Panc1 (cell line): ENCODE data around the gene TRA2A. TPM values are rescaled to one million over a fixed set of nuclear protein-coding genes. Genes with fewer than 3 reads are reported as not detected.

ENCODE experiments used
- ATAC-seq: fragments of 200-7000 bp; cut with Tn5 transposase; 2 replicates; pipeline ENCODE4 v1.9.1; 2020; ENCODE audit warnings: mild to moderate bottlenecking, moderate library complexity
- BruUV-seq: library from RNA; stranded (reverse); fragments of 400-500 nt; replicated peaks from 2 replicates; lab custom pipeline; 2021; lab: Mats Ljungman, UMichigan
- CTCF ChIA-PET: fragments of 300-600 bp; sonication (Branson Sonifier 250); formaldehyde crosslinking; loops from one replicate; lab custom pipeline; 2022; ENCODE audit warnings: antibody characterized with exemption; lab: Charles Lee
- POLR2A ChIA-PET: fragments of 300-600 bp; sonication (Branson Sonifier 250); formaldehyde crosslinking; loops from one replicate; lab custom pipeline; 2022; ENCODE audit warnings: antibody characterized with exemption; lab: Charles Lee
- DNase-seq: peaks from one replicate; pipeline ENCODE4 v3.0.0-alpha.2; 2010; ENCODE audit warnings: low read depth, low spot score
- H3K27ac ChIP-seq: 2 replicates; pipeline ENCODE4 v1.5.1; 2011; ENCODE audit warnings: mild to moderate bottlenecking, low read length, inconsistent platforms
- H3K27me3 ChIP-seq: fragments of 200-500 bp; sonication (Bioruptor generic); 2 replicates; pipeline ENCODE4 v1.6.0; 2014; ENCODE audit warnings: low read length, inconsistent platforms; ENCODE audit not compliant: control insufficient read depth, insufficient read depth
- H3K36me3 ChIP-seq: fragments of 200-500 bp; sonication (Bioruptor generic); 2 replicates; pipeline ENCODE4 v1.5.1; 2014; ENCODE audit warnings: inconsistent platforms, mild to moderate bottlenecking, low read length, moderate library complexity; ENCODE audit not compliant: control insufficient read depth, insufficient read depth
- H3K4me1 ChIP-seq: 2 replicates; pipeline ENCODE4 v1.5.1; 2011; ENCODE audit warnings: inconsistent platforms, mild to moderate bottlenecking, low read length, moderate library complexity; ENCODE audit not compliant: control insufficient read depth, insufficient read depth
- H3K4me3 ChIP-seq, 2 experiments: 2 replicates each; pipeline ENCODE4 v1.5.1; 2011 to 2012; ENCODE audit warnings: low read depth in 2 of 2, low read length in 2 of 2, mild to moderate bottlenecking in 2 of 2, inconsistent platforms in 1 of 2, moderate library complexity in 1 of 2
- H3K9me3 ChIP-seq: fragments of 200-500 bp; sonication (Bioruptor generic); 2 replicates; pipeline ENCODE4 v1.5.1; 2014; ENCODE audit warnings: low read depth, mild to moderate bottlenecking, inconsistent platforms, low read length, moderate library complexity; ENCODE audit not compliant: control insufficient read depth, insufficient read depth
- POLR2AphosphoS5 ChIP-seq: IDR thresholded peaks from 2 replicates; pipeline ENCODE4 v1.6.1; 2012; ENCODE audit warnings: mild to moderate bottlenecking, low read depth, low read length, moderate library complexity
- SIN3A ChIP-seq: IDR thresholded peaks from 2 replicates; pipeline ENCODE4 v1.6.1; 2012; ENCODE audit warnings: low read depth, mild to moderate bottlenecking, low read length, moderate library complexity, borderline replicate concordance; ENCODE audit not compliant: insufficient read depth
- TCF7L2 ChIP-seq: IDR thresholded peaks from 2 replicates; pipeline ENCODE4 v1.6.1; 2011; ENCODE audit warnings: mild to moderate bottlenecking, low read depth, low read length, inconsistent platforms
- in situ Hi-C: cut with HindIII; loops from 2 replicates; pipeline ENCODE4 v1.10.0; 2016; ENCODE audit warnings: low sequenced_read_pairs, low pct_unique_long_range_greater_than_20kb
- intact Hi-C: fragments of 100-400 bp; cut with micrococcal nuclease; formaldehyde crosslinking; loops from one replicate; pipeline ENCODE4 v1.10.0; 2022; ENCODE audit not compliant: unreplicated experiment
- total RNA-seq: library from RNA; stranded (reverse); gene quantifications from one replicate; pipeline ENCODE4 v1.2.1, GENCODE V29; 2021; ENCODE audit not compliant: unreplicated experiment
- TF ChIP-seq, protein P1 (sequence below): fragments of 450-650 bp; IDR thresholded peaks from 2 replicates; pipeline ENCODE4 v1.5.1; 2017; ENCODE audit warnings: mild to moderate bottlenecking
- TF ChIP-seq, protein P2 (sequence below), 2 experiments: IDR thresholded peaks; 2 replicates each; pipeline ENCODE4 v1.6.1; 2011 to 2012; ENCODE audit warnings: low read depth in 2 of 2, control low read depth in 1 of 2, low read length in 1 of 2, mild to moderate bottlenecking in 1 of 2, moderate library complexity in 1 of 2; ENCODE audit not compliant: insufficient read depth in 1 of 2

The TRA2A gene
- total RNA-seq, 1 experiment from 2014 or later = 106 TPM

DNA sequence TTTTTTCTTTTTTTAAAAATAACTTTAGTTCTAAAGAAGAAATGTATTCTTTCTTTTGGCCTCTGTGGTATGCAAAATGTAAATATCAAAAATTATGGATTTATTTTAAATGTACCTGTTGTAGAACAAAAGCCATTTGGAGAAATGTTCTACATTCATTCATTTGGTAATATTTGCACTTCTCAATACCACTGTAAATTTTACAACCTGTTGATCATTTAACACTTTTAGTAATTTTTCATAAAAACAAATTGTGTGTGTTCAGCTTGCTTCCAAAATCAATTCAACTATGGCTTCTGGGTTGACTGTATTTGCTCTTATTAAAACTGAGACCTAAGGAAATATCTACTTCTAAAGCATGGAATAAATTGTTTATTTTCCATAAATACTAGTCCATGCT lies 59.2 kb downstream of the TRA2A start:
- BruUV-seq = no TSS peak
- POLR2A ChIA-PET = interaction anchor here (0.6 to 1.3 kb wide), 6 partner anchors 16 to 256 kb away, joined by 3 to 8 read pairs (median 3); no protein-coding TSS in a partner anchor
- no peak for ATAC-seq

DNA sequence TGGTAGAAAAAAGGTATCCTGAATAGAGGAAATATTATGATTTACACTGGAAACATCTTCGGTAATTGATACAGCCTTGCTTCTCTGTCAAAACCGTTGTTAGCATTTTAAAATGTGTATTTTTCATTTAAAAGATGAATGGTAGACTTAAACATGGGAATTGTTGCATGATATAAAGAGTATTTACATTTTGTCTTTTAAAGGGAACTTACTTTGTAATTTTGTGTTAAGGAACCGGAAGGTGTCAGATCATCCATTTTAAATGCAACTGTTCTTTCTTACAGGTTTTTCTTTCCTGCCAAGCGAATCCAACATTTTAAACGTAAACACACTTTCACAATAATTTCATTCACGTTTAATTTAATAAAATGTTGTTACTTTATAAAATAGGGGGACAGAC lies 59.7 kb downstream of the TRA2A start:
- intact Hi-C loops (loop anchor here (5.0 to 10.0 kb wide), 4 partner anchors 40 to 197 kb away; partner anchors contain the start of gene TRA2A), in situ Hi-C loops (no loop called here)
- no TSS peak for BruUV-seq
- DNase-seq (no peak), ATAC-seq (no peak)
- H3K9me3 ChIP-seq = no peaks in the 10 kb centered on the region
- CTCF ChIA-PET = interaction anchor here (1.2 kb wide), 1 partner anchor 114 kb away, joined by 4 read pairs; no protein-coding TSS in a partner anchor
- POLR2A ChIA-PET = interaction anchor here (0.7 to 1.3 kb wide), 2 partner anchors 15 to 34 kb away, joined by 3 read pairs; no protein-coding TSS in a partner anchor
- no peaks in the 10 kb centered on the region for H3K27me3 ChIP-seq
- H3K4me3 ChIP-seq = peak overlapping the region; percentile 88 to 98
- peak overlapping the region; percentile 100 for H3K27ac ChIP-seq
- H3K4me1 ChIP-seq = peaks cover 22% of the 10 kb centered on the region
- TF ChIP-seq, protein P1, sequence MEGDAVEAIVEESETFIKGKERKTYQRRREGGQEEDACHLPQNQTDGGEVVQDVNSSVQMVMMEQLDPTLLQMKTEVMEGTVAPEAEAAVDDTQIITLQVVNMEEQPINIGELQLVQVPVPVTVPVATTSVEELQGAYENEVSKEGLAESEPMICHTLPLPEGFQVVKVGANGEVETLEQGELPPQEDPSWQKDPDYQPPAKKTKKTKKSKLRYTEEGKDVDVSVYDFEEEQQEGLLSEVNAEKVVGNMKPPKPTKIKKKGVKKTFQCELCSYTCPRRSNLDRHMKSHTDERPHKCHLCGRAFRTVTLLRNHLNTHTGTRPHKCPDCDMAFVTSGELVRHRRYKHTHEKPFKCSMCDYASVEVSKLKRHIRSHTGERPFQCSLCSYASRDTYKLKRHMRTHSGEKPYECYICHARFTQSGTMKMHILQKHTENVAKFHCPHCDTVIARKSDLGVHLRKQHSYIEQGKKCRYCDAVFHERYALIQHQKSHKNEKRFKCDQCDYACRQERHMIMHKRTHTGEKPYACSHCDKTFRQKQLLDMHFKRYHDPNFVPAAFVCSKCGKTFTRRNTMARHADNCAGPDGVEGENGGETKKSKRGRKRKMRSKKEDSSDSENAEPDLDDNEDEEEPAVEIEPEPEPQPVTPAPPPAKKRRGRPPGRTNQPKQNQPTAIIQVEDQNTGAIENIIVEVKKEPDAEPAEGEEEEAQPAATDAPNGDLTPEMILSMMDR = no peak
- TF ChIP-seq SIN3A = no peak
- TF ChIP-seq POLR2AphosphoS5 = no peak
- TF ChIP-seq, protein P2, sequence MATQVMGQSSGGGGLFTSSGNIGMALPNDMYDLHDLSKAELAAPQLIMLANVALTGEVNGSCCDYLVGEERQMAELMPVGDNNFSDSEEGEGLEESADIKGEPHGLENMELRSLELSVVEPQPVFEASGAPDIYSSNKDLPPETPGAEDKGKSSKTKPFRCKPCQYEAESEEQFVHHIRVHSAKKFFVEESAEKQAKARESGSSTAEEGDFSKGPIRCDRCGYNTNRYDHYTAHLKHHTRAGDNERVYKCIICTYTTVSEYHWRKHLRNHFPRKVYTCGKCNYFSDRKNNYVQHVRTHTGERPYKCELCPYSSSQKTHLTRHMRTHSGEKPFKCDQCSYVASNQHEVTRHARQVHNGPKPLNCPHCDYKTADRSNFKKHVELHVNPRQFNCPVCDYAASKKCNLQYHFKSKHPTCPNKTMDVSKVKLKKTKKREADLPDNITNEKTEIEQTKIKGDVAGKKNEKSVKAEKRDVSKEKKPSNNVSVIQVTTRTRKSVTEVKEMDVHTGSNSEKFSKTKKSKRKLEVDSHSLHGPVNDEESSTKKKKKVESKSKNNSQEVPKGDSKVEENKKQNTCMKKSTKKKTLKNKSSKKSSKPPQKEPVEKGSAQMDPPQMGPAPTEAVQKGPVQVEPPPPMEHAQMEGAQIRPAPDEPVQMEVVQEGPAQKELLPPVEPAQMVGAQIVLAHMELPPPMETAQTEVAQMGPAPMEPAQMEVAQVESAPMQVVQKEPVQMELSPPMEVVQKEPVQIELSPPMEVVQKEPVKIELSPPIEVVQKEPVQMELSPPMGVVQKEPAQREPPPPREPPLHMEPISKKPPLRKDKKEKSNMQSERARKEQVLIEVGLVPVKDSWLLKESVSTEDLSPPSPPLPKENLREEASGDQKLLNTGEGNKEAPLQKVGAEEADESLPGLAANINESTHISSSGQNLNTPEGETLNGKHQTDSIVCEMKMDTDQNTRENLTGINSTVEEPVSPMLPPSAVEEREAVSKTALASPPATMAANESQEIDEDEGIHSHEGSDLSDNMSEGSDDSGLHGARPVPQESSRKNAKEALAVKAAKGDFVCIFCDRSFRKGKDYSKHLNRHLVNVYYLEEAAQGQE (IDR thresholded peaks at IDR 0.05; ENCODE audit: insufficient read depth in 1 of 2, low read depth in 2 of 2, low read length in 1 of 2) = no peak
- TF ChIP-seq TCF7L2 = no peak
- no peaks in the 10 kb centered on the region; the same call in 1 of the 2 replicates for H3K36me3 ChIP-seq

More for the DNA sequence above, 59.2 kb downstream of the TRA2A start:
- no peak for DNase-seq
- in situ Hi-C loops (no loop called here), intact Hi-C loops (loop anchor here (5.0 to 10.0 kb wide), 4 partner anchors 40 to 198 kb away; partner anchors contain the start of gene TRA2A)
- no peaks in the 10 kb centered on the region; the same call in 1 of the 2 replicates for H3K36me3 ChIP-seq
- CTCF ChIA-PET = interaction anchor here (0.7 to 1.2 kb wide), 2 partner anchors 51 to 114 kb away, joined by 4 to 5 read pairs; no protein-coding TSS in a partner anchor
- peak overlapping the region; percentile 100 for H3K27ac ChIP-seq
- peak overlapping the region; percentile 88 to 98; a peak in 3 of 4 replicates for H3K4me3 ChIP-seq
- no peaks in the 10 kb centered on the region for H3K9me3 ChIP-seq
- peaks cover 22% of the 10 kb centered on the region for H3K4me1 ChIP-seq
- TF ChIP-seq, protein P2 (IDR thresholded peaks at IDR 0.05; ENCODE audit: insufficient read depth in 1 of 2, low read depth in 2 of 2, low read length in 1 of 2) = no peak
- TF ChIP-seq, protein P1 = no peak
- TF ChIP-seq POLR2AphosphoS5 (no peak), TCF7L2 (no peak), SIN3A (no peak)
- H3K27me3 ChIP-seq = no peaks in the 10 kb centered on the region
